HepG2 (cell line): Measurements from ENCODE around the gene THADA. TPM values are rescaled to one million over a fixed set of nuclear protein-coding genes. Genes with fewer than 3 reads are reported as not detected.
A peak's percentile ranks its signal among the peaks of the same experiment; 100 is the strongest.

Experiments used
- ASH2L ChIP-seq: fragments of 300-600, 200-600 bp; sonication (generic); IDR thresholded peaks from 2 replicates; pipeline ENCODE4 v1.7.0; 2017; ENCODE audit warnings: low read depth, mild to moderate bottlenecking, moderate library complexity, mixed read lengths, low read length; ENCODE audit not compliant: insufficient read length
- ATF7 ChIP-seq, 2 experiments: fragments of 450-650 bp in 1 of 2; sonication (generic) in 1 of 2; formaldehyde crosslinking in 1 of 2; IDR thresholded peaks; 2 replicates each; pipeline versions ENCODE4 v1.4.0 to v1.6.1; 2016 to 2020; ENCODE audit warnings: antibody characterized with exemption in 1 of 2, mild to moderate bottlenecking in 1 of 2, missing genetic modification reagents in 1 of 2
- MTF2 ChIP-seq: sonication (generic); formaldehyde crosslinking; IDR thresholded peaks from 2 replicates; pipeline ENCODE4 v1.5.0; 2020; ENCODE audit warnings: missing genetic modification reagents, borderline replicate concordance
- MYC ChIP-seq: sonication (generic); formaldehyde crosslinking; IDR thresholded peaks from 2 replicates; pipeline ENCODE4 v1.9.0; 2021; ENCODE audit warnings: missing genetic modification reagents, borderline replicate concordance
- NCOA1 ChIP-seq: sonication (generic); formaldehyde crosslinking; IDR thresholded peaks from 2 replicates; pipeline ENCODE4 v1.9.0; 2021; ENCODE audit warnings: missing genetic modification reagents
- PLRG1 ChIP-seq: fragments of 450-650 bp; conservative IDR thresholded peaks from 2 replicates; pipeline ENCODE4 v1.6.1; 2016
- RARG ChIP-seq: sonication (generic); formaldehyde crosslinking; IDR thresholded peaks from 2 replicates; pipeline ENCODE4 v1.4.0; 2020; ENCODE audit warnings: low read depth, mild to moderate bottlenecking, missing genetic modification reagents
- RBFOX2 ChIP-seq: fragments of 200-400 bp; formaldehyde crosslinking; IDR thresholded peaks from 2 replicates; pipeline ENCODE4 v1.6.1; 2017; ENCODE audit warnings: low read depth, mild to moderate bottlenecking, low read length
- RFX3 ChIP-seq: IDR thresholded peaks from 2 replicates; pipeline ENCODE4 v1.6.1; 2016; ENCODE audit warnings: missing biosample characterization, missing genetic modification reagents
- RNF219 ChIP-seq: sonication (generic); formaldehyde crosslinking; IDR thresholded peaks from 2 replicates; pipeline ENCODE4 v1.5.0; 2020; ENCODE audit warnings: mild to moderate bottlenecking, missing genetic modification reagents
- ZBTB26 ChIP-seq: IDR thresholded peaks from 2 replicates; pipeline ENCODE4 v1.6.1; 2016; ENCODE audit warnings: missing compliant biosample characterization, missing genetic modification reagents, borderline replicate concordance
- ZFP36L2 ChIP-seq: sonication (generic); formaldehyde crosslinking; IDR thresholded peaks from 2 replicates; pipeline ENCODE4 v1.4.0; 2020; ENCODE audit warnings: missing genetic modification reagents
- ZKSCAN1 ChIP-seq: fragments of 150-350 bp; IDR thresholded peaks from 2 replicates; pipeline ENCODE4 v1.6.1; 2014; ENCODE audit warnings: low read length
- ZMYM2 ChIP-seq: sonication (generic); formaldehyde crosslinking; IDR thresholded peaks from 2 replicates; pipeline ENCODE4 v1.8.0; 2022; ENCODE audit warnings: mild to moderate bottlenecking, missing genetic modification reagents
- polyA plus RNA-seq, 8 experiments: library from polyadenylated mRNA; depleted of rRNA in 3 of 8; stranded (reverse) in 7 of 8; unstranded in 1 of 8; fragments of >200 nt; fragmentation: Illumina TruSeq in 4 of 8; extraction: Trizol in 4 of 8; gene quantifications; 2 replicates each; pipeline versions ENCODE4 v1.2.1 to v1.2.3, GENCODE V29; 2011 to 2016; ENCODE audit warnings: low read depth in 4 of 8, missing spikeins in 1 of 8, mixed read lengths in 1 of 8; ENCODE audit not compliant: insufficient read depth in 1 of 8
- total RNA-seq, 5 experiments: library from RNA; depleted of rRNA; stranded (reverse); fragments of >200 nt; fragmentation: Illumina TruSeq; extraction: Trizol; gene quantifications; 2 replicates each; pipeline ENCODE4 v1.2.3, GENCODE V29; 2016; ENCODE audit warnings: low read depth in 1 of 5
- TF ChIP-seq, protein P1 (sequence below): IDR thresholded peaks from 2 replicates; pipeline ENCODE4 v1.6.1; 2018; ENCODE audit warnings: missing genetic modification reagents
- TF ChIP-seq, protein P2 (sequence below), 2 experiments: fragments of 450-650 bp in 1 of 2; sonication (generic) in 1 of 2; formaldehyde crosslinking; IDR thresholded peaks; 2 replicates each; pipeline versions ENCODE4 v1.5.0 to v1.8.0; 2020 to 2022; ENCODE audit warnings: mild to moderate bottlenecking in 1 of 2, missing genetic modification reagents in 1 of 2
- TF ChIP-seq, protein P3 (sequence below): sonication (generic); formaldehyde crosslinking; IDR thresholded peaks from 2 replicates; pipeline ENCODE4 v1.5.0; 2020; ENCODE audit warnings: mild to moderate bottlenecking, missing genetic modification reagents, moderate library complexity
- TF ChIP-seq, protein P4 (sequence below): sonication (generic); formaldehyde crosslinking; IDR thresholded peaks from 2 replicates; pipeline ENCODE4 v1.5.1; 2020; ENCODE audit warnings: mild to moderate bottlenecking, missing genetic modification reagents, borderline replicate concordance

The THADA gene
- total and polyA plus RNA-seq, 2 of the 13 experiments (the other 11 are each of a cell fraction or from before 2014, with no cell fraction given) = 12.7 to 21.7 TPM

DNA sequence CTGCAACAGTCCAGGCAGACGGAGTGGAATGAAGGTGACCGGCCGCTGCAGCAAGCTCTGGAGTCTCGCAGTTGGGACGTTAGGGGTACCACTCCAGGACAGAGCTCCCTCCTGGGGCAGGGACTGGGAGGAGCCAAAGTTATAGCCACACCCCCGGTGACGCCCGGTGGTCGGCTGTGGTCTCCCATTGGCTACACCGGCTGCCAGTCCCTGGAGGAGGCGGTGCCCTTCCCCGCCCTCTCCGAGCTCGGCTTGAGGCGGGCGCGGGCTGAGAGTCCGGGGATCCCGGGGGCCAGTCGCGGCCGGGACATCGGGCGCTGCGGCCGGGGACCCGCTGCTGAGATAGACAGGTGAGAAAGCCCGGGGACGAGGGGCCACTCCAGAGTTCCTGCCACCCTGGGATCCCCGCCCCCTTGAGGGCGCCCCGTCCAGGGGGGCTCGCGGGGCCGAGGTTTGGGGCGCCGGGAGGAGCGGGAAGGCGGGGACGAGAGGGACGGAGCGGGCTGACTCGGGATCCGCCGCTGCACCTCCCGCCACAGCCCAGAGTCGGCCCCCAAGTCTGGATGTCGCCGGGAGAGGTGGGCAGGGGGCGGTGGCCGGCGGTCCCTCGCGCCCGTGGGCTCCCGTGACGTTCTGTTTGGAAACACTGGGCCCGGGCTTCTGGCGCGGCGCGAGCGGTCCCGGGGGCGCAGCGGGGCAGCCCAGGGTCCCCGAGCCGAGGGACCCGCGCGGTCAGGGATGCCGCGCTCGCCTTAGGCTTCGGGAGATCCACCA is 41.4 kb upstream of the THADA start, which contains the start of gene PLEKHH2 (continued):
- TF ChIP-seq PLRG1 = no peak
- TF ChIP-seq RARG (CRISPR knock-in tag) = no peak
- TF ChIP-seq ASH2L = peak; percentile 56
- 0 out of 2 replicates have a peak, but pooled peaks have one; percentile 23 for TF ChIP-seq ZBTB26 (CRISPR knock-in tag)
- TF ChIP-seq ZKSCAN1 = no peak
- TF ChIP-seq NCOA1 (CRISPR knock-in tag) = peak; percentile 42; the same call in 1 of the 2 replicates
- TF ChIP-seq, protein P1, sequence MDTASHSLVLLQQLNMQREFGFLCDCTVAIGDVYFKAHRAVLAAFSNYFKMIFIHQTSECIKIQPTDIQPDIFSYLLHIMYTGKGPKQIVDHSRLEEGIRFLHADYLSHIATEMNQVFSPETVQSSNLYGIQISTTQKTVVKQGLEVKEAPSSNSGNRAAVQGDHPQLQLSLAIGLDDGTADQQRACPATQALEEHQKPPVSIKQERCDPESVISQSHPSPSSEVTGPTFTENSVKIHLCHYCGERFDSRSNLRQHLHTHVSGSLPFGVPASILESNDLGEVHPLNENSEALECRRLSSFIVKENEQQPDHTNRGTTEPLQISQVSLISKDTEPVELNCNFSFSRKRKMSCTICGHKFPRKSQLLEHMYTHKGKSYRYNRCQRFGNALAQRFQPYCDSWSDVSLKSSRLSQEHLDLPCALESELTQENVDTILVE (CRISPR knock-in tag) = no peak
- peak; percentile 91 for TF ChIP-seq MTF2 (CRISPR knock-in tag)
- TF ChIP-seq, protein P2, sequence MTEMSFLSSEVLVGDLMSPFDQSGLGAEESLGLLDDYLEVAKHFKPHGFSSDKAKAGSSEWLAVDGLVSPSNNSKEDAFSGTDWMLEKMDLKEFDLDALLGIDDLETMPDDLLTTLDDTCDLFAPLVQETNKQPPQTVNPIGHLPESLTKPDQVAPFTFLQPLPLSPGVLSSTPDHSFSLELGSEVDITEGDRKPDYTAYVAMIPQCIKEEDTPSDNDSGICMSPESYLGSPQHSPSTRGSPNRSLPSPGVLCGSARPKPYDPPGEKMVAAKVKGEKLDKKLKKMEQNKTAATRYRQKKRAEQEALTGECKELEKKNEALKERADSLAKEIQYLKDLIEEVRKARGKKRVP (CRISPR knock-in tag; IDR thresholded peaks at IDR 0.05) = no peak
- TF ChIP-seq, protein P3, sequence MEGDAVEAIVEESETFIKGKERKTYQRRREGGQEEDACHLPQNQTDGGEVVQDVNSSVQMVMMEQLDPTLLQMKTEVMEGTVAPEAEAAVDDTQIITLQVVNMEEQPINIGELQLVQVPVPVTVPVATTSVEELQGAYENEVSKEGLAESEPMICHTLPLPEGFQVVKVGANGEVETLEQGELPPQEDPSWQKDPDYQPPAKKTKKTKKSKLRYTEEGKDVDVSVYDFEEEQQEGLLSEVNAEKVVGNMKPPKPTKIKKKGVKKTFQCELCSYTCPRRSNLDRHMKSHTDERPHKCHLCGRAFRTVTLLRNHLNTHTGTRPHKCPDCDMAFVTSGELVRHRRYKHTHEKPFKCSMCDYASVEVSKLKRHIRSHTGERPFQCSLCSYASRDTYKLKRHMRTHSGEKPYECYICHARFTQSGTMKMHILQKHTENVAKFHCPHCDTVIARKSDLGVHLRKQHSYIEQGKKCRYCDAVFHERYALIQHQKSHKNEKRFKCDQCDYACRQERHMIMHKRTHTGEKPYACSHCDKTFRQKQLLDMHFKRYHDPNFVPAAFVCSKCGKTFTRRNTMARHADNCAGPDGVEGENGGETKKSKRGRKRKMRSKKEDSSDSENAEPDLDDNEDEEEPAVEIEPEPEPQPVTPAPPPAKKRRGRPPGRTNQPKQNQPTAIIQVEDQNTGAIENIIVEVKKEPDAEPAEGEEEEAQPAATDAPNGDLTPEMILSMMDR = peak; percentile 18; the same call in 1 of the 2 replicates
- 0 out of 2 replicates have a peak, but pooled peaks have one; percentile 24 for TF ChIP-seq MYC
- TF ChIP-seq ZFP36L2 = no peak
- TF ChIP-seq, protein P4, sequence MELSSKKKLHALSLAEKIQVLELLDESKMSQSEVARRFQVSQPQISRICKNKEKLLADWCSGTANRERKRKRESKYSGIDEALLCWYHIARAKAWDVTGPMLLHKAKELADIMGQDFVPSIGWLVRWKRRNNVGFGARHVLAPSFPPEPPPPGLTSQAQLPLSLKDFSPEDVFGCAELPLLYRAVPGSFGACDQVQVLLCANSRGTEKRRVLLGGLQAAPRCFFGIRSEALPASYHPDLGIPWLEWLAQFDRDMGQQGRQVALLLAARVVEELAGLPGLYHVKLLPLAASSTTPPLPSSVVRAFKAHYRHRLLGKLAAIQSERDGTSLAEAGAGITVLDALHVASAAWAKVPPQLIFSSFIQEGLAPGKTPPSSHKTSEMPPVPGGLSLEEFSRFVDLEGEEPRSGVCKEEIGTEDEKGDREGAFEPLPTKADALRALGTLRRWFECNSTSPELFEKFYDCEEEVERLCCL (CRISPR knock-in tag) = no peak
- TF ChIP-seq ATF7 (IDR thresholded peaks at IDR 0.05) = no peak
- 0 out of 2 replicates have a peak, but pooled peaks have one; percentile 31 for TF ChIP-seq ATF7 (CRISPR knock-in tag; IDR thresholded peaks at IDR 0.05)
- TF ChIP-seq ZMYM2 = no peak
- peak; percentile 62 for TF ChIP-seq RBFOX2
- TF ChIP-seq RFX3 (CRISPR knock-in tag) = no peak
- TF ChIP-seq RNF219 = no peak
